ENCODE measurements around the gene HK1.
"Not testable (repeated sequence)": the region's sequence is repeated elsewhere in the genome, so short reads cannot be mapped to it uniquely, and the experiment has no call there.

Gene HK1

DNA sequence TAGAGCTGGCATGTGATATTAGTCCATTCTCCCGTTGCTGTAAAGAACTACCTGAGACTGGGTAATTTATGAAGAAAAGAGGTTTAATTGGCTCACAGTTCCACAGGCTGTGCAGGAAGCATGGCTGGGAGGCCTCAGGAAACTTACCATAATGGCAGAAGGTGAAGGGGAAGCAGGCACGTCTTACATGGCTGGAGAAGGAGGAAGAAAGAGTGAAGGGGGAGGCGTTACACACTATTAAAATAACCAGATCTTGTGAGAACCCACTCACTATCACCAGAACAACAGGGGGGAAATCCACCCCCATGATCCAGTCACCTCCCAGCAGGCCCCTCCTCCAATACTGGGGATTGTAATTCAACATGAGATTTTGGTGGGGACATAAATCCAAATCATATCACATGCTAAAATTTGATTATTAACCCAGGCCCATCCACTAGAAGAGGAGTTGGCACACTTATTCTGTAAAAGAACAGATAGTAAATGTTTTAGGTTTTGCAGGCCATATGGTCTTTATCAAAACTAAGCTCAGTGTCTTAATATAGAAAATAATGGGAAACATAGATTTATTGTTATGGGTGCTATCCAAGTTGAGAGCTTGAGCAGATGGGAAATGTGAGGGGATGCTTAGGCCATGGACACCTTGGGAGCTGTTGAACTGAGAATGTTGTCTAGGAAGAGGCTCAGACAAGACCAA lies 18.6 kb upstream of the HK1 start:
- no peak for DNase-seq

DNA sequence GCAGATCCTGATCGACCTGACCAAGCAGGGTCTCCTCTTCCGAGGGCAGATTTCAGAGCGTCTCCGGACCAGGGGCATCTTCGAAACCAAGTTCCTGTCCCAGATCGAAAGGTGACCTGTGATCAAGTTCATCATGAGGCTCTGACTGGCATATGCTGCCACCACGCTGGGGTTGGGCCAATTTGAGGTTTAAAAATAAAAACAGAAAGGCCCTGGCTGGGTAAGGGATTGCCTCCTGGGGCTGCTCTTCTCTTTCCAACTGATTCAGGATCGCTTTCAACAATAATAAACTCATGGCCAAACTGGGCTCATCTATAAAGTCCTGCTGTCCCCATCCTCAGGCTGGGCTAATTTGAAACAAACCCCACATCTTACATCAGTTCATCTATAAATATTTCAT lies 17.1 kb upstream of the HK1 start:
- DNase-seq, result no peak

DNA sequence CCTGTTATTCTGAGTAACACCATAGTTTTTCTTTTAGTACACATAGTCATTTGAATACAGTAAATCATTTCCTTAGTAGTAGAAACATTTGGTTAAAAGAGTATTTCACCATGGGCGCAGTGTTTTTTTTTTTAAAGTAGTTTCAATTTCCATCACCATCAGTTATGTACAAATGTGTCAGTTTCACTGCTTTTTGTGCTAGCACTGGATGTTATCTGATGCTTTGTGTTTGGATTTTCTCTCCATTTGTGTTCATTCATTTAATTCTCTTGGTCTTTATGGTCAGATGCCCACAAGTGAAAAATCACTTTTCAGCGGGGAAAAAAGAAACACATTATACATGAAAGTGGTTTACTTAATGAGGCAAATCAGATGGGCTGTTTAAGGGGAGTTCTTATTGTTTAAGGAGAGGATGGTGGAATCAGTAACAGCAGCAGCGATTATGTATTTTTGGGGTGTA lies 16.0 kb upstream of the HK1 start:
- DNase-seq, result no peak

GRCh38 chr10:69265521-69265920 lies 12.8 kb upstream of the HK1 start:
- no peak for DNase-seq

GRCh38 chr10:69268761-69269416 lies 9.4 kb upstream of the HK1 start:
- DNase-seq, result no peak

- DNase-seq, result no peak
Observed at GRCh38 chr10:69269761-69270160, 8.5 kb upstream of the HK1 start.

- no peak for DNase-seq
Observed at GRCh38 chr10:69270990-69271389, 7.3 kb upstream of the HK1 start.

DNA sequence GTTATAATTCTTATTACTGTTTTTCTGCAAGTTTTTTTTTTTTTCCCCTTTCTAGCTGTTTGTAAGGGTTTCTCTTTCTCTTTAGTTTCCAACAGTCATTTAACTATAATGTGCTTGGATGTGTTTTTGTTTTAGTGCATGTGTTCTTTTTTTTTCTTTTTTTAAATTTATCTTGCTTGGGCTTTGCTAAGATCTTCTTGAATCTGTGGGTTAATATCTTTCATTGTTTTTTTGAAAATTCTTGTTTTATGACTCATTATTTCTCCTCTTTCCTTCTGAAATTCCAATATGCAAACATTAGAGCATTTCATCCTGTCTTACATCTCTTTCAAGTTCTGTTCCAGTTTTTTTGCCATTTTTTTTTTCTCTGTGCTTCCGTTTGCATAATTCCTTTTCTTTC lies 5.7 kb upstream of the HK1 start:
- DNase-seq, result no peak

DNA sequence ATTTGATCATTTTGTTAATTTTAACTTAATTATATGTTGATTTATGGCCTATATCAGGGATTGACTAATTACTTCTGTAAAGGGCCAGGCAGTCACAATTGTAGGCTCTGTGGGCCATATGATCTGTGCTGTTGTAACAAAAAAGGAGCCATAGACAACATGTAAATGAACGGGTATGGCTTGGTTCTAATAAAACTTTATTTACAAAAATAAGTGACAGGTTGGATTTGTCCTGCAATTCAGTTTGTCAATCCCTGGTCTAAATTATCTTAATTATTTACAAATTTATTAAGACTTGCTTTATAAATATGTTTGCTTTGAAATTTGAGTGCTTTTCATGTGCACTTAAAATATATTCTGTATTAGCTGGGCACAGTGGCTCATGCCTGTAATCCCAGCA lies 2.9 kb upstream of the HK1 start:
- DNase-seq, result no peak

- DNase-seq, result no peak
Observed at GRCh38 chr10:69276503-69276902, 1.8 kb upstream of the HK1 start.

DNA sequence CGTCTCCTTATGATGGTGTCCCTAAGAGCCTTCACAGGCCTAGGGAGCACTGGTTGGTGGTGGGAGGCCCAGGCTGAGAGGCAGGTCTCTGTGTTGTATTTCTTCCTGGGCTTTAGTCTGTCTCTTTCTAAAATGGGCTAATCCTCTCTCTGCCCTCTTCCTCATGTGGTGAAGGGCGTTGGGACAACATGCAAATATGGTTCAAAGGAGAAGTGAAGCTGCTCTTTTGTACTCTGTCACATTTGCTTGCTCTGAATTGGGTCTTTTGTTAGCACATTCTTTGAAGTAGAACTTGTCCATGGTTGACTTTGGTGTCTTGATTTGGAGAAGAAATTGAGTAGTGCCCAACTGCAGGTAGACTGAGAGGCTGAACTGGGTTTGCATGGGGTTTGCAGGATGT lies 814 bp downstream of the HK1 start:
- peak; percentile 93 for DNase-seq

DNA sequence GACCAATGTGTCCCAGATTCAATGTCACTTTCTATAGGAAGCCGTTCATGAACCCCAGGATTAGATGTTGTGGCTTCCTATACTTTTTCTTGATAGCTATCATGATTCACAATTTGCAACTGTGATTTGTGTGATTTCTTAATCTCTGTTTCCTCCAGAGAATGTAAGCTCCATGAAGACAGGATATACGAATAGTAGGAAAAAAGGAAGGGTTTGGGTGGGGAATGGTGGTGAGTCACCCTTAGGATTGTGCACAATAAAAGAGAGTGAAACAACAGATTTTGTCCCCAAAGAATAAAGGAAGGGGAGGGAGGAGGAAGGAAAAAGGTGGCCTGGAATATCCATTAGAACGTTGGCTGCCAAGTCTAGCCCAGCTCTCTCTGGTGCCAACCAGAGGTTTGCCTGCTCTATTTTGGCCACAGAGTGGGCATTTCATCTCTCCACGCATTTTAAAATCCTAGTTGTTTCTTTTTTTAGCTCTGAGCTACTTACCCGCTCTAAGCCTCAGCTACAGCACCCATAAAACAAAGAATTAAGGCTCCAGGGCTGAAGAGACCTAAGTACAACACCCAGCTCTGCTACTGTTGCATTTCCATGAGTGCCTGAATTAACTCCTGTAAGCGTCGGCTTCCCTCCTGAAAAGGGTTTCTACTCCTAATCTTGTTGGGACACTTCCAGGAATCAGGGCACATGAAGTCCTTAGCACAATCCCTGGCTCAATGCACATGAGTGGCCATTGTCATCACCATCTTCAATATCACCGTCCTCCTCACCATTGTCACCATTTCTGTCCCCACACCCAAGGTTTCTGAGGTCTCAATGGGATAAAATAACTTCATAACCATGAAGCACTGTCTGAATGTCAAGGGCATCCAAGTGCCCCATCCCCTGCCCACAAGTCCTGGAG lies 3.5 kb downstream of the HK1 start:
- DNase-seq, result no peak

DNA sequence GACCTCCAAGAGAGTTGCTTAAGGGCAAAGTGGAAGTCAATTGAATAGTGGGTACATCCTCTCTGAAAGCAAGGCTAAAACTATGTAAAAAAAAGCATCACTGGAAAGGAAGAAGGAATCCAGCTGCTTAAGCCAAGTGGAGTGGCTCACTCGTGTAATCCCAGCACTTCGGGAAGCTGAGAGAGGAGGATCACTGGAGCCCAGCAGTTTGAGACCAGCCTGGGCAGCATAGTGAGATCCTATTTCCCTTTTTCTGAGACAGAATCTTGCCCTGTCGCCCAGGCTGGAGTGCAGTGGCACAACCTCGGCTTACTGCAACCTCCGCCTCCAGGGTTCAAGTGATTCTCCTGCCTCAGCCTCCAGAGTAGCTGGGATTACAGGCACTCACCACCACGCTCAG lies 6.1 kb downstream of the HK1 start:
- not testable (repeated sequence) for DNase-seq

DNA sequence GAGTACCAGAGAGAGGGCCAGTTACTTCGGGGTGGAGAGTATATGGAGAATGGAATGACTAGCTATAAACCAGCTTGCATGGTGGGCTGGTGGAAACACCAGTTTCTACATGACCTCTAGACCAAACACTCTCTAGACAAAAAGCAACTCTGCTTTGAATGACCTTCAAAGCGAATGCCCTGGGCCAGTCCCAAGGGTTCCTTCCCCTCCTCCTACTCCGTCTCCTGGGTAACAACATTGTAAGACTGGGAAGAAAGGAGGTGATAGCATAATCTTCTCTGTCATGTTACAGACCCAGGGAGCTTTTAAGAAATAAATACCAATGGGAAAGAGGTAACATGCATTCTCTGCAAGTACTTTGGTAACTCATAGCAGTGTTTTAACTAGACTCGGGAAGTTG lies 7.4 kb downstream of the HK1 start:
- DNase-seq, result no peak

- peak; percentile 8 for DNase-seq
Observed at GRCh38 chr10:69287181-69287580, 8.9 kb downstream of the HK1 start.

- DNase-seq, result no peak
Observed at GRCh38 chr10:69290993-69291392, 12.7 kb downstream of the HK1 start.

DNA sequence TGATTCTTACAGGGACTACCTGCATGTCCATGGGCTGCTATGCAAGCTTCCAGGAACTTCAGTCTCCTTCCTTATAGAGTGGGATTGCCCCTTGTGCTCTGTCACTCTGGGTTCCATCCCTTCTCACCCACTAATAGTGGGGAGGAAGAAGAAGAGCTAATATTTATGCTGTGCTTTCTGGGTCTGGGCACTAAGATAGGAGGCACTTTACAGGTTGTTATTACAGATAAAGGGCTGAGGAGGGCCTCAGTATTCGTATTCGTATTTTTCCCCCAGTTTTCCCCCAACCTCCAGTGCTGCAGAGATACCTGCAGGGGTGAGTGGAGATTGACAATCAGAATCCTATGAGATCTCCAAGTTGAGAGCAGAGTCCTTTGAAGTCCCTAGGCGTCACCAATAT lies 14.2 kb downstream of the HK1 start:
- DNase-seq, result no peak

DNA sequence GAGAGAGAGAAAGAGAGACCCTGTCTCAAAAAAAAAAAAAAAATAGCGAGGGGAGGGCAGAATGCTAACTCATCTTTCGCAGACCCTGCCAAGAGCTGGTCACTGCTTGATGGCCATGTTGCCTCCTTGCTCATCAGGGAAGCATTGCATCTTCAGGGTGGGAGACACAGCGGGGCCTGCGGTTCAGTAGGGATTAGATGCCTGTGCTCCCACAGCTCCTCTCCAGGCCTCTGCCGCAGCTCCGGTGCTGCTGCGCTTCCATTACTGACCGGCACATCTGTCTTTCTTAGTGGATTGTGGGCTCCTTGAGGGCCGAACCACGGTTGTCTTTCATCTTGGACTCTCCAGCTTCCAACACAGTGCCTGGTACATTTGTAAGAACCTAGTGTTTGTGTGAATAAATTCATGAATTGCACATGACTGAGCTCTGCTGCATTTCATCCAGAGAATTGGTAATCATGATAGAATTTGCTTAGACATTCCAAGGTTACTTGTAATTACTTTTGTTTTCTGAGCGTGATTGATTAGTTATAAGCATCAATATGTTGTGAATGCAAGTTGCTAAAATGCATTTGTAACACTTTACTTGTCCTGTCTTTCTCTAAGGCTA lies 16.8 kb downstream of the HK1 start:
- DNase-seq, result no peak

- peak; percentile 65 for DNase-seq
Observed at GRCh38 chr10:69303632-69304051, 25.3 kb downstream of the HK1 start.

DNA sequence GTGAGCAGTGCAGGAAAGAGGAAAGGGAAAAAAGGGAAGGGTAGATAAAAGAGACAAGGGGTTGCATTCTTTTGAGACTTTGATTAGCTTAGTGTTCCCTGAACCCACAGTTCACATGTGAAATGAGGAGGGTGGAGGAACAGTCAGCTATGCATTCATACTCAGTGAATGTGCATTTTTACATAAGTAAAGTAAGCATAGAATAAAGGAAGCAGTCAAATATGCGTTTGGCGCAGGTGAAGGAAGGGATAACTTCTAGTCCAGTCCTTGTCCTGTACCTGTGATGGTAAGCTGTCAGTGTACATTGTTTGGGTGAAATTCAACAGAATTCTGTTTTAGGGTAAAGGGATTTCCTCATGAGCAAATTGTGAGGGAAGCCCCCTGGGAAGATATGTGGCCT lies 28.1 kb downstream of the HK1 start:
- DNase-seq, result no peak

DNA sequence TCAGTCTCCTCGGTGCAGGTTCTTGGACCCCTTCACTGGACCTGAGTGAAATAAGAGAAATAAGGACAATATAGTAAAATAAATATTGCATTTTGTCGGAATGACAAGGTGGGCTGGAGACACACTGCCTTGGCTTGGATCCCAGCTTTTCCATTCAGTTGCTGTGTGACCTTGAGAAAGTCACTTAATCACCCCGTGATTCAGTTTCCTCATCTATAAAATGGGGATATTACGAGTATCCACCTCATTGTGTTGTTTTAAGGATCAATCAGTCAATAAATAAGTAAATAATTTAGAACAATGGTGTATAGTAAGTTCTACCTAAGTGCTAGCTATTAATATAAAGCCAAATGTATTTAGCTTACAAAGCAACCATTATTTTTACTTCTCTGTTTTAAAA lies 29.1 kb downstream of the HK1 start:
- no peak for DNase-seq

DNA sequence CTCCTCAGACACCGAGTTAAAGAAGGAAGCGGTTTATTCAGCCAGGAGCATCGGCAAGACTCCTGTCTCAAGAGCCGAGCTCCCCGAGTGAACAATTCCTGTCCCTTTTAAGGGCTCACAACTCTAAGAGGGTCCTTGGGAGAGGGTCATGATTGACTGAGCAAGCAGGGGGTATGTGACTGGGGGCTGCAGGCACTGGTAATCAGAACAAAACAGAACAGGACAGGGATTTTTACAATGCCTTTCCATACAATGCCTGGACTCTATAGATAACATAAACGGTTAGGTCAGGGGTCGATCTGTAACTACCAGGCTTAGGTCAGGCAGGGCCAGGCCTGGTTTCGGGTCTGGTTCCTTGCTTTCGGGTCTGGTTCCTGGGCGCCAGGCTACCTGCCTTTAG lies 30.0 kb downstream of the HK1 start:
- DNase-seq, result not testable (repeated sequence)

- no peak for DNase-seq
Observed at GRCh38 chr10:69311309-69311708, 33.0 kb downstream of the HK1 start.

All from MV-4-11 (cell line).